COR-L47 (cell line): ENCODE data around the gene NLRP11.
A peak's percentile ranks its signal among the peaks of the same experiment; 100 is the strongest.

Experiments
- DNase-seq: peaks from one replicate; lab custom pipeline; 2025; lab: John Stamatoyannopoulos, UW

NLRP11 gene

GRCh38 chr19:55831846-55832245 lies at the start of gene NLRP11:
Gene NLRP11 (minus strand): TSS chr19:55831999. CDS start chr19:55818174, 13,825 bp downstream.
- DNase-seq = no peak

- DNase-seq = no peak
Observed at GRCh38 chr19:55877211-55877610, 45.4 kb upstream of the NLRP11 start.

GRCh38 chr19:55870736-55871135 lies 38.9 kb upstream of the NLRP11 start:
- DNase-seq = no peak

- DNase-seq = no peak
Observed at GRCh38 chr19:55867101-55867500, 35.3 kb upstream of the NLRP11 start.

GRCh38 chr19:55866521-55866920 lies 34.7 kb upstream of the NLRP11 start:
- no peak for DNase-seq

- DNase-seq = no peak
Observed at GRCh38 chr19:55858969-55859368, 27.2 kb upstream of the NLRP11 start.

- DNase-seq = no peak
Observed at GRCh38 chr19:55858401-55858800, 26.6 kb upstream of the NLRP11 start.

GRCh38 chr19:55857974-55858373 lies 26.2 kb upstream of the NLRP11 start:
- no peak for DNase-seq

- no peak for DNase-seq
Observed at GRCh38 chr19:55857149-55857548, 25.4 kb upstream of the NLRP11 start.

GRCh38 chr19:55855160-55855559 lies 23.4 kb upstream of the NLRP11 start:
- DNase-seq = no peak

- DNase-seq = no peak
Observed at GRCh38 chr19:55838906-55839305, 7.1 kb upstream of the NLRP11 start.

GRCh38 chr19:55838251-55838650 lies 6.5 kb upstream of the NLRP11 start:
- no peak for DNase-seq

GRCh38 chr19:55836340-55836739 lies 4.5 kb upstream of the NLRP11 start, which contains the start of gene NLRP4:
Gene NLRP4 (plus strand): TSS chr19:55836540. CDS start chr19:55852081, 15,541 bp downstream.
- no peak for DNase-seq

- DNase-seq = no peak
Observed at GRCh38 chr19:55832676-55833075, 877 bp upstream of the NLRP11 start.

GRCh38 chr19:55830656-55831055 lies 1.1 kb downstream of the NLRP11 start:
- no peak for DNase-seq

- no peak for DNase-seq
Observed at GRCh38 chr19:55820037-55820436, 11.8 kb downstream of the NLRP11 start.

GRCh38 chr19:55813906-55814305 lies 17.9 kb downstream of the NLRP11 start:
- DNase-seq = no peak

- no peak for DNase-seq
Observed at GRCh38 chr19:55812449-55812848, 19.4 kb downstream of the NLRP11 start.

GRCh38 chr19:55811340-55811739 lies 20.5 kb downstream of the NLRP11 start:
- DNase-seq = no peak

GRCh38 chr19:55809381-55810058 lies 22.3 kb downstream of the NLRP11 start:
- peak; percentile 87 for DNase-seq

- DNase-seq = no peak
Observed at GRCh38 chr19:55802281-55802680, 29.5 kb downstream of the NLRP11 start.

- DNase-seq = no peak
Observed at GRCh38 chr19:55801416-55801815, 30.4 kb downstream of the NLRP11 start.

GRCh38 chr19:55795021-55795420 lies 36.8 kb downstream of the NLRP11 start:
- DNase-seq = no peak

GRCh38 chr19:55781112-55781511 lies 50.7 kb downstream of the NLRP11 start:
- no peak for DNase-seq
